ENCODE measurements around the gene GABBR2. TPM values are rescaled to one million over a fixed set of nuclear protein-coding genes. Genes with fewer than 3 reads are reported as not detected.

Gene GABBR2
- polyA plus RNA-seq, 1 of the 3 experiments (the other 2 are of a cell fraction): not detected

- H3K79me2 ChIP-seq (ENCODE audit: insufficient read depth): no peaks in the 10 kb centered on the region
- H3F3A ChIP-seq (replicated peaks; ENCODE audit: insufficient read depth): no peaks in the 10 kb centered on the region
- H2AFZ ChIP-seq (ENCODE audit: low read depth): no peak overlapping the region
- no peaks in the 10 kb centered on the region; a peak in 1 of 4 replicates for H3K4me1 ChIP-seq (ENCODE audit: control insufficient read depth in 1 of 2, insufficient read depth in 2 of 2, low read depth in 1 of 2, low read length in 1 of 2)
- no peak overlapping the region for H3K4me2 ChIP-seq
- H4K20me1 ChIP-seq (ENCODE audit: insufficient read depth): no peaks in the 10 kb centered on the region
- POLR2A ChIA-PET: interaction anchor here (0.6 kb wide), 1 partner anchor 63 kb away, joined by 3 read pairs; no protein-coding TSS in a partner anchor
- DNase-seq: no peak
- H3K27ac ChIP-seq (ENCODE audit: low read depth in 2 of 2, low read length in 1 of 2): no peak overlapping the region
- WGBS (ENCODE audit: low lambda C conversion rate): 12% methylated on average over 2 of the region's 2 CpGs
- no peaks in the 10 kb centered on the region for H3K36me3 ChIP-seq (replicated peaks in 1 of 2; ENCODE audit: control insufficient read depth in 1 of 2, insufficient read depth in 2 of 2, low read length in 1 of 2)
- H3K4me3 ChIP-seq (ENCODE audit: low read depth in 2 of 2, low read length in 1 of 2): no peak overlapping the region
- H3K27me3 ChIP-seq (ENCODE audit: insufficient read depth): no peaks in the 10 kb centered on the region
- TF ChIP-seq CTCF (IDR thresholded peaks at IDR 0.05) (no peak), MEF2A (IDR thresholded peaks at IDR 0.05; ENCODE audit: borderline replicate concordance, low read depth) (no peak), FOXM1 (IDR thresholded peaks at IDR 0.05; ENCODE audit: low read depth) (no peak), MXI1 (IDR thresholded peaks at IDR 0.05; ENCODE audit: low read depth, low read length) (no peak), USF1 (IDR thresholded peaks at IDR 0.05; ENCODE audit: borderline replicate concordance, low read depth) (no peak), CHD2 (IDR thresholded peaks at IDR 0.05; ENCODE audit: low read length, partially characterized antibody) (no peak), PBX3 (IDR thresholded peaks at IDR 0.05) (no peak), EP300 (IDR thresholded peaks at IDR 0.05; ENCODE audit: borderline replicate concordance in 1 of 2, low read depth in 1 of 2, low read length in 1 of 2) (no peak), EZH2phosphoT487 (IDR thresholded peaks at IDR 0.05; ENCODE audit: borderline replicate concordance, low read depth) (no peak), GATA2 (CRISPR knock-in tag; IDR thresholded peaks at IDR 0.05) (no peak), NFIC (IDR thresholded peaks at IDR 0.05; ENCODE audit: borderline replicate concordance) (no peak), POLR2AphosphoS5 (IDR thresholded peaks at IDR 0.05; ENCODE audit: low read depth, low read length) (no peak), NRF1 (IDR thresholded peaks at IDR 0.05; ENCODE audit: low read depth, low read length) (no peak), JUND (IDR thresholded peaks at IDR 0.05) (no peak), TCF12 (IDR thresholded peaks at IDR 0.05) (no peak)
- H3K9me2 ChIP-seq: no peaks in the 10 kb centered on the region
- CTCF ChIA-PET: no interaction called here
- 0 out of 2 replicates have a peak, but pooled peaks cover 4% of the 10 kb centered on the region for H3K9me3 ChIP-seq
- H3K9ac ChIP-seq: no peak overlapping the region
Observed at GRCh38 chr9:98456156-98456613, 252.6 kb downstream of the GABBR2 start.
